Parathyroid adenoma (tissue), 2 donors: ENCODE results near the gene EHD1.
A peak's percentile ranks its signal among the peaks of the same experiment; 100 is the strongest.

Source experiments
- H2AFZ ChIP-seq: fragments of 300-600 bp; sonication (generic); one replicate; pipeline ENCODE4 v1.7.0; 2017; ENCODE audit warnings: antibody characterized with exemption, mild to moderate bottlenecking
- H3K27ac ChIP-seq: fragments of 300-600 bp; sonication (generic); one replicate; pipeline ENCODE4 v1.7.0; 2017
- H3K27me3 ChIP-seq: fragments of 300-600 bp; sonication (generic); one replicate; pipeline ENCODE4 v1.7.0; 2017; ENCODE audit warnings: low read length; ENCODE audit not compliant: control insufficient read depth, insufficient read depth
- H3K36me3 ChIP-seq: fragments of 300-600 bp; sonication (generic); one replicate; pipeline ENCODE4 v1.7.0; 2017; ENCODE audit warnings: low read length; ENCODE audit not compliant: control insufficient read depth, insufficient read depth
- H3K4me1 ChIP-seq: fragments of 300-600 bp; sonication (generic); one replicate; pipeline ENCODE4 v1.7.0; 2017; ENCODE audit warnings: control low read depth
- H3K4me2 ChIP-seq: fragments of 300-600 bp; sonication (generic); one replicate; pipeline ENCODE4 v1.7.0; 2017; ENCODE audit warnings: low read length
- H3K4me3 ChIP-seq: fragments of 300-600 bp; sonication (generic); one replicate; pipeline ENCODE4 v1.7.0; 2017; ENCODE audit warnings: low read depth, low read length
- H3K79me2 ChIP-seq: fragments of 300-600 bp; sonication (generic); one replicate; pipeline ENCODE4 v1.7.0; 2017; ENCODE audit warnings: control low read depth
- H3K9ac ChIP-seq: fragments of 300-600 bp; sonication (generic); one replicate; pipeline ENCODE4 v1.7.0; 2017; ENCODE audit warnings: mild to moderate bottlenecking
- H3K9me3 ChIP-seq: fragments of 300-600 bp; sonication (generic); one replicate; pipeline ENCODE4 v1.7.0; 2017; ENCODE audit warnings: low read length; ENCODE audit not compliant: control insufficient read depth
- TF ChIP-seq, protein P1 (sequence below): fragments of 300-600 bp; sonication (generic); IDR thresholded peaks from one replicate; pipeline ENCODE4 v1.7.0; 2017; ENCODE audit warnings: antibody characterized with exemption, mild to moderate bottlenecking
- donor health status: primary hyperparathyroidism.

EHD1 gene

DNA sequence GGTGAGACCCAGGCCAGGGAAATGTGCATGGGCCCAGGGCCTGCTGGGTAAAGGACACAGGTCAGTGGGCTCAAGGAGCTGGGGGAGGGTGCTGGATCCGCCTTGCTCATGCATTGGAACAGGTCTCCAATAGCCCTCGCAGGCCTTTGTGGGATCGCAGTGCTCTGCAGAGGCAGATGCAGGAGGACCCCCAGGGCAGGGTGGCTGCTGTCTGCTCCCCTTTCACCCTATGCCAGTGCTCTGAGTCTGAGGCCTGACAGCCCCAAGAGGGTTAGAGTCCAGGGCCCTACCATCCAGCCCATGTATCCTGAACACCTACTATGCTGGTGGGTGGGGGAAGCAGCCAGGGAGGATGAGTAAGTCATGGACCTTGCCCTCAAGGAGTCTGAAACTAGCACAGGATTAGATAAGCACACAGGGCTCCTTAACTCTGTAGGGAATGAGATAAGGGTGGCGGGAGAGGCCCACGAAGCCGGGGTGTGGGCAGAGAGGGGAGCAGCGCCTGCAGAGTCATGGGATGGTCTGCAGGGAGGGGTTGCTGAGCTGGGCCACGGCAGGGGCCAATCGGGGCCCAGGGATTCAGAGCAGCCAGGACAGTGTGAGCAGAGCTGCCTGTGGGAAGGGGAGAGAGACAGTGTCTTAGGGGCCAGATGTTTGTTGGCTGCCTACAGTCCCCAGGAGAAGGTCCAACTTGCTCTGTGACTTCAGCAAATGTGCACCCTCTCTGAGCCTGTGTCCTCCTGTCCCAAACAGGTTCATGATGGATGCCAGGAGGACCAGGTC lies 10.5 kb upstream of the EHD1 start:
- no peaks in the 10 kb centered on the region for H3K36me3 ChIP-seq
- H2AFZ ChIP-seq = no peak overlapping the region
- no peak overlapping the region for H3K4me2 ChIP-seq
- no peaks in the 10 kb centered on the region for H3K79me2 ChIP-seq
- no peak overlapping the region for H3K4me3 ChIP-seq
- no peaks in the 10 kb centered on the region for H3K4me1 ChIP-seq
- H3K9me3 ChIP-seq = no peaks in the 10 kb centered on the region
- TF ChIP-seq, protein P1, sequence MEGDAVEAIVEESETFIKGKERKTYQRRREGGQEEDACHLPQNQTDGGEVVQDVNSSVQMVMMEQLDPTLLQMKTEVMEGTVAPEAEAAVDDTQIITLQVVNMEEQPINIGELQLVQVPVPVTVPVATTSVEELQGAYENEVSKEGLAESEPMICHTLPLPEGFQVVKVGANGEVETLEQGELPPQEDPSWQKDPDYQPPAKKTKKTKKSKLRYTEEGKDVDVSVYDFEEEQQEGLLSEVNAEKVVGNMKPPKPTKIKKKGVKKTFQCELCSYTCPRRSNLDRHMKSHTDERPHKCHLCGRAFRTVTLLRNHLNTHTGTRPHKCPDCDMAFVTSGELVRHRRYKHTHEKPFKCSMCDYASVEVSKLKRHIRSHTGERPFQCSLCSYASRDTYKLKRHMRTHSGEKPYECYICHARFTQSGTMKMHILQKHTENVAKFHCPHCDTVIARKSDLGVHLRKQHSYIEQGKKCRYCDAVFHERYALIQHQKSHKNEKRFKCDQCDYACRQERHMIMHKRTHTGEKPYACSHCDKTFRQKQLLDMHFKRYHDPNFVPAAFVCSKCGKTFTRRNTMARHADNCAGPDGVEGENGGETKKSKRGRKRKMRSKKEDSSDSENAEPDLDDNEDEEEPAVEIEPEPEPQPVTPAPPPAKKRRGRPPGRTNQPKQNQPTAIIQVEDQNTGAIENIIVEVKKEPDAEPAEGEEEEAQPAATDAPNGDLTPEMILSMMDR = no peak
- H3K27ac ChIP-seq = no peak overlapping the region
- no peak overlapping the region for H3K9ac ChIP-seq
- H3K27me3 ChIP-seq = no peaks in the 10 kb centered on the region

DNA sequence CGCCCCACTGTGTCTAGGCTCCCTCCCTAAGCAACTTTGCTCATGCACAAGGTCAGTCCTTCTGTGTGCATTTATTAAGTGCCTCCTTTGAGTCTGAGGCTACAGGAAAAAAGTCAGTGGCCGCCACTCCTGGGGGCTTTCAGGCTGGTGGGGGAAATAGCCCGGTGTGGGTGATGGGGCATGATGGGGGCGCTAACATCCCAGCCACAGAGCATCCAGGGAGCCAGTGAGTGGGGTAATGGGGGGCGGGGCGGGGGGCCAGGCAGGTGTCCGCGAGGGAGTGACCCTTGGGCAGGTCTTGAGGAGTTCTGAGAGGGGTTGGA lies 9.9 kb upstream of the EHD1 start:
- Histone ChIP-seq H2AFZ (peak overlapping the region; percentile 80), H3K27me3 (no peaks in the 10 kb centered on the region), H3K9me3 (no peaks in the 10 kb centered on the region), H3K4me2 (peak overlapping the region; percentile 35), H3K36me3 (no peaks in the 10 kb centered on the region), H3K4me1 (no peaks in the 10 kb centered on the region), H3K79me2 (no peaks in the 10 kb centered on the region), H3K4me3 (no peak overlapping the region), H3K9ac (no peak overlapping the region), H3K27ac (no peak overlapping the region)
- TF ChIP-seq, protein P1 = no peak

DNA sequence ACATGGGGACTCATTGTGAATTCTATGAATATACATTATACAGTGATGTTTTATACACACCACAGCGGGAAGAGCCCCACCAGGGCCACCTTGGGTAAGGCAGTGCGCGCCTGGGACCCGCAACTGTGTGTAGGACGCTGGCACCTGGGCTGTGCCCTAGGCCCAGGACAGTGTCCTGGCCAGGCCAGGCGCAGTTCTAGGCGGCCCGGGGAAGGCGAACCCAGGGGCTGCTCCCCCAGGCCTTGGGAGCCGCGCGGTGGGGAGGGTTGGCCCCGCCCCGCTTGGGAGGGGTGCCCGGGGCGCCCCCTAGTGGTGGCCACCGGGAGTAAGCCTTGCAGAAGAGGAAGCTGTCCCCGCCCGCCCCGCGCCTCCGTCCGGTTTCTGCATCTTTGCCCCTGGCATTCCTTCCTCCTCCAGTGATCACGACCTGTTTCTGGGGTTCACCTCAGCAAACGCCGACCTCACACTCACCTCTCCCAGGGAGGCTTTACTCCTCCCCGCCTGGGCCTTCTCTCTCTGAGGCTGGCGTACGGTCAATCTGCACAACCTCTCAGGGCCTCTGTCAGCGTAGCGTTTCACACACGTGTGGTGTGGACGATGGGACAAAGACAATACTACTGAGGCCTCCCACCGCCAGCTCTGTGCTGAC lies 9.5 kb upstream of the EHD1 start:
- no peaks in the 10 kb centered on the region for H3K27me3 ChIP-seq
- H3K79me2 ChIP-seq = no peaks in the 10 kb centered on the region
- H3K27ac ChIP-seq = no peak overlapping the region
- H3K9ac ChIP-seq = no peak overlapping the region
- peak overlapping the region; percentile 35 for H3K4me2 ChIP-seq
- TF ChIP-seq, protein P1 = peak; percentile 83
- no peaks in the 10 kb centered on the region for H3K9me3 ChIP-seq
- no peaks in the 10 kb centered on the region for H3K4me1 ChIP-seq
- H3K36me3 ChIP-seq = no peaks in the 10 kb centered on the region
- no peak overlapping the region for H3K4me3 ChIP-seq
- H2AFZ ChIP-seq = peak overlapping the region; percentile 80

DNA sequence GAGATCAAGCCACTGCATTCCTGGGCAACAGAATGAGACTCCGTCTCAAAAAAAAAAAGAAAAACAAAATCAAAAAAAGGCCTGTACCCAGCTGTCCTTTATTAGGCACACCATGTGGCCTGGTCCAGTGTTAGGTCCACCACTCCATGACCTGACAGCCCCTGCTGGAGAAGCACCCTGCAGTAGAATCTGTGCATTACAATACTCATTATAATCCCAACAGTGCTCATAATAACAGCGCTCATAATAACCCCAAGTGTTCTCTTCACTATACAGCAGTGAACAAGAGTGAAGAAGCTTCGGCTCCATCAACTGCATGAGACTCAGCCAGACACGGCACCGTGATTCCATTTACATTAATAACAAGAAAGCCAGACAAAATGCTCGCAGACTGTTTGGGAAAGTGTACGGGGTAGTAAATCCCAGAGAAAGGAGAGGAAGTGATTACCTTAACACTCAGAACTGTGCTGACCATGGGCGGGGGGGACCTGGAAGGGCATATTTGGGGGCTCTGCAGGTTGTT lies 8.9 kb upstream of the EHD1 start:
- Histone ChIP-seq H3K4me1 (no peaks in the 10 kb centered on the region), H3K4me3 (no peak overlapping the region), H3K79me2 (no peaks in the 10 kb centered on the region), H3K9me3 (no peaks in the 10 kb centered on the region), H3K9ac (no peak overlapping the region), H3K27ac (no peak overlapping the region), H2AFZ (peak overlapping the region; percentile 80), H3K36me3 (no peaks in the 10 kb centered on the region), H3K4me2 (no peak overlapping the region), H3K27me3 (no peaks in the 10 kb centered on the region)
- TF ChIP-seq, protein P1 = no peak
